H9 (cell line): ENCODE data around the gene ZNF280D. TPM values are rescaled to one million over a fixed set of nuclear protein-coding genes. Genes with fewer than 3 reads are reported as not detected.

Source experiments
- DNase-seq: peaks from one replicate; pipeline ENCODE4 v3.0.0-alpha.2; 2017
- H2AFZ ChIP-seq: one replicate; pipeline ENCODE4 v1.6.1; 2013; ENCODE audit warnings: mild to moderate bottlenecking, low read length, control low read depth, moderate library complexity
- H2AK5ac ChIP-seq: 2 replicates; pipeline ENCODE4 v1.6.1; 2013; ENCODE audit warnings: low read length, control low read depth, mixed read lengths; ENCODE audit not compliant: insufficient read length
- H2BK120ac ChIP-seq: one replicate; pipeline ENCODE4 v1.6.1; 2013; ENCODE audit warnings: low read depth, mild to moderate bottlenecking, low read length, control low read depth, inconsistent platforms; ENCODE audit not compliant: poor library complexity, severe bottlenecking
- H2BK12ac ChIP-seq: 2 replicates; pipeline ENCODE4 v1.6.1; 2013; ENCODE audit warnings: low read length, control low read depth, mixed read lengths, low read depth; ENCODE audit not compliant: insufficient read length
- H2BK15ac ChIP-seq: 2 replicates; pipeline ENCODE4 v1.6.1; 2013; ENCODE audit warnings: low read depth, low read length, control low read depth
- H2BK20ac ChIP-seq: one replicate; pipeline ENCODE4 v1.6.1; 2013; ENCODE audit warnings: low read depth, mild to moderate bottlenecking, low read length, control low read depth, inconsistent platforms; ENCODE audit not compliant: poor library complexity, severe bottlenecking
- H2BK5ac ChIP-seq: 2 replicates; pipeline ENCODE4 v1.6.1; 2013; ENCODE audit warnings: low read length, control low read depth, mixed read lengths; ENCODE audit not compliant: insufficient read length
- H3K14ac ChIP-seq: 2 replicates; pipeline ENCODE4 v1.6.1; 2013; ENCODE audit warnings: low read length, control low read depth; ENCODE audit not compliant: insufficient read depth
- H3K18ac ChIP-seq: 2 replicates; pipeline ENCODE4 v1.6.1; 2013; ENCODE audit warnings: low read depth, mild to moderate bottlenecking, mixed read lengths, low read length, control low read depth; ENCODE audit not compliant: insufficient read length
- H3K23ac ChIP-seq: 2 replicates; pipeline ENCODE4 v1.6.1; 2013; ENCODE audit warnings: low read length, control low read depth, mixed read lengths, low read depth; ENCODE audit not compliant: insufficient read length
- H3K23me2 ChIP-seq: 2 replicates; pipeline ENCODE4 v1.6.1; 2013; ENCODE audit warnings: low read depth, mild to moderate bottlenecking, mixed read lengths, low read length, control low read depth; ENCODE audit not compliant: insufficient read length, poor library complexity, severe bottlenecking
- H3K27ac ChIP-seq: 2 replicates; pipeline ENCODE4 v1.5.1; 2013; ENCODE audit warnings: low read length, control low read depth, mixed read lengths, low read depth; ENCODE audit not compliant: insufficient read length
- H3K27me3 ChIP-seq: 2 replicates; pipeline ENCODE4 v1.6.1; 2013; ENCODE audit warnings: low read length, control low read depth, inconsistent platforms; ENCODE audit not compliant: insufficient read depth
- H3K4ac ChIP-seq: 2 replicates; pipeline ENCODE4 v1.6.1; 2013; ENCODE audit warnings: low read depth, mild to moderate bottlenecking, control low read depth, inconsistent platforms, low read length, moderate library complexity
- H3K4me1 ChIP-seq: 2 replicates; pipeline ENCODE4 v1.6.1; 2013; ENCODE audit warnings: low read length, control low read depth, inconsistent platforms; ENCODE audit not compliant: insufficient read depth
- H3K4me2 ChIP-seq: 2 replicates; pipeline ENCODE4 v1.6.1; 2013; ENCODE audit warnings: low read length, control low read depth, mixed read lengths; ENCODE audit not compliant: insufficient read length, insufficient read depth
- H3K56ac ChIP-seq: 2 replicates; pipeline ENCODE4 v1.6.1; 2013; ENCODE audit warnings: low read depth, mild to moderate bottlenecking, mixed read lengths, low read length, control low read depth; ENCODE audit not compliant: insufficient read length
- H3K79me1 ChIP-seq: 2 replicates; pipeline ENCODE4 v1.6.1; 2013; ENCODE audit warnings: low read depth, mild to moderate bottlenecking, moderate library complexity, low read length, control low read depth, inconsistent platforms; ENCODE audit not compliant: insufficient read depth, poor library complexity, severe bottlenecking
- H3K79me2 ChIP-seq: 2 replicates; pipeline ENCODE4 v1.6.1; 2013; ENCODE audit warnings: low read length, control low read depth, inconsistent platforms; ENCODE audit not compliant: insufficient read depth
- H3K9ac ChIP-seq: 2 replicates; pipeline ENCODE4 v1.6.1; 2013; ENCODE audit warnings: low read length, control low read depth, mixed read lengths; ENCODE audit not compliant: insufficient read length; ENCODE audit errors: extremely low read depth
- H3K9me3 ChIP-seq: one replicate; pipeline ENCODE4 v1.6.1; 2013; ENCODE audit warnings: low read depth, low read length, inconsistent platforms; ENCODE audit not compliant: control insufficient read depth
- H3T11ph ChIP-seq: one replicate; pipeline ENCODE4 v1.6.1; 2013; ENCODE audit warnings: mild to moderate bottlenecking, low read length, control low read depth, inconsistent platforms
- H4K20me1 ChIP-seq: one replicate; pipeline ENCODE4 v1.6.1; 2013; ENCODE audit not compliant: control insufficient read depth, insufficient read length, insufficient read depth
- H4K5ac ChIP-seq: 2 replicates; pipeline ENCODE4 v1.6.1; 2013; ENCODE audit warnings: low read depth, mild to moderate bottlenecking, mixed read lengths, low read length, control low read depth; ENCODE audit not compliant: insufficient read length
- H4K8ac ChIP-seq: replicated peaks from 2 replicates; pipeline ENCODE4 v1.6.1; 2013; ENCODE audit warnings: low read length, control low read depth, mixed read lengths, low read depth; ENCODE audit not compliant: insufficient read length
- H4K91ac ChIP-seq: 2 replicates; pipeline ENCODE4 v1.6.1; 2013; ENCODE audit warnings: low read depth, mild to moderate bottlenecking, moderate library complexity, mixed read lengths, low read length, control low read depth; ENCODE audit not compliant: insufficient read length
- H3K27ac Mint-ChIP-seq, 3 experiments: 2 replicates in 2 of 3; 3 replicates in 1 of 3; pipeline ENCODE4 v1.8.0; 2020 to 2021; ENCODE audit warnings: mixed read lengths in 3 of 3, mild to moderate bottlenecking in 1 of 3, moderate library complexity in 1 of 3
- H3K27me3 Mint-ChIP-seq: 2 replicates; pipeline ENCODE4 v1.8.0; 2021; ENCODE audit warnings: low read depth, mild to moderate bottlenecking, moderate library complexity, mixed read lengths
- H3K36me3 Mint-ChIP-seq, 3 experiments: 2 replicates in 2 of 3; 3 replicates in 1 of 3; pipeline ENCODE4 v1.8.0; 2020 to 2021; ENCODE audit warnings: low read depth in 3 of 3, mixed read lengths in 3 of 3; ENCODE audit not compliant: insufficient read depth in 1 of 3
- H3K4me1 Mint-ChIP-seq, 2 experiments: 2 replicates each; pipeline ENCODE4 v1.8.0; 2020; ENCODE audit warnings: mixed read lengths in 2 of 2
- H3K4me3 Mint-ChIP-seq, 2 experiments: 2 replicates in 1 of 2; 3 replicates in 1 of 2; pipeline ENCODE4 v1.8.0; 2020 to 2021; ENCODE audit warnings: mild to moderate bottlenecking in 2 of 2, mixed read lengths in 2 of 2, moderate library complexity in 1 of 2
- H3K9me3 Mint-ChIP-seq, 2 experiments: 2 replicates in 1 of 2; 3 replicates in 1 of 2; pipeline ENCODE4 v1.8.0; 2020; ENCODE audit warnings: mild to moderate bottlenecking in 2 of 2, mixed read lengths in 2 of 2, moderate library complexity in 1 of 2
- WGBS: extraction: QIAGEN DNeasy Blood & Tissue Kit; methylation state at CpG from one replicate; pipeline ENCODE4 v1.1.7; 2013; ENCODE audit warnings: missing lambda C conversion rate, low lambda C conversion rate, mixed read lengths; ENCODE audit not compliant: insufficient read length; ENCODE audit errors: extremely low coverage; 5-methylcytosine and 5-hydroxymethylcytosine counted together
- total RNA-seq: library from RNA; stranded (reverse); gene quantifications from 2 replicates; pipeline ENCODE4 v1.2.1, GENCODE V29; 2021
- TF ChIP-seq, protein P1 (sequence below): fragments of 200-600 bp; sonication (generic); conservative IDR thresholded peaks from 3 replicates; pipeline ENCODE4 v1.8.0; 2021; ENCODE audit warnings: antibody characterized with exemption, mild to moderate bottlenecking

ZNF280D gene
- total RNA-seq, 1 experiment from 2014 or later = 5.7 TPM

DNA sequence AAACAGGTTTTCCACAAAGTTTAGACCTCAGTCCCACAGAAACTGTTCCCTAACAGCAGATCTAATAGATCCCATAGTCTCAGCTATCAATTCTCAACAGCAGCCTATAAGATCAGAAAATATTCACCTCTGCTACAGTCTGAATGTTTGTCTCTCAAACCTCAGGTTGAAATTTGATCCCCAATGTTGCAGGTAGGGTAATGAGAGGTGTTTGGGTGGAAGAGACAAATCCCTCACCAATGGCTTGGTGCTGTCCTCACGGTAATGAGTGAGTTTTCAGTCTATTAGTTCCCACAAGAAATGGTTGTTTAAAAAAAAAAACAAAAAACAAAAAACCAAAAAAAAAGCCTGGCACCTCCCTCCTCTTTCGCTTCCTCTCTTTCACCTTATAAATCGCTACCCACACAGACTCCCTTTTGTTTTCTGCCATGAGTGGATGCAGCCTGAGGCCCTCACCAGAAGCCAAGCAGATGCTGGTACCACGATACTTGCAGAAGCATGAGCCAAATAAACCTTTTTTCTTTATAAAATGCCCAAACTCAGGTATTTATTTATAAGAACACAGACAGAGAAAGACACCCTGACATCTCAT lies 14.2 kb downstream of the ZNF280D start:
- H2BK120ac ChIP-seq = no peak overlapping the region
- H2AFZ ChIP-seq = no peak overlapping the region
- H2BK20ac ChIP-seq = no peak overlapping the region
- H3K56ac ChIP-seq = no peak overlapping the region
- no peak overlapping the region for H2BK5ac ChIP-seq
- H4K20me1 ChIP-seq = no peaks in the 10 kb centered on the region
- no peaks in the 10 kb centered on the region for H3K27me3 Mint-ChIP-seq
- H3T11ph ChIP-seq = no peak overlapping the region
- H3K23me2 ChIP-seq = no peaks in the 10 kb centered on the region
- DNase-seq = no peak
- H2BK15ac ChIP-seq = no peak overlapping the region
- WGBS = no CpG with 5 or more reads among the region's 4 CpGs
- H3K9ac ChIP-seq = no peak overlapping the region
- H4K5ac ChIP-seq = no peak overlapping the region
- no peaks in the 10 kb centered on the region for H3K36me3 Mint-ChIP-seq
- no peak overlapping the region for H4K91ac ChIP-seq
- no peak overlapping the region for H2AK5ac ChIP-seq
- H3K4me3 Mint-ChIP-seq = no peak overlapping the region
- H3K4me1 ChIP-seq = no peaks in the 10 kb centered on the region
- TF ChIP-seq, protein P1, sequence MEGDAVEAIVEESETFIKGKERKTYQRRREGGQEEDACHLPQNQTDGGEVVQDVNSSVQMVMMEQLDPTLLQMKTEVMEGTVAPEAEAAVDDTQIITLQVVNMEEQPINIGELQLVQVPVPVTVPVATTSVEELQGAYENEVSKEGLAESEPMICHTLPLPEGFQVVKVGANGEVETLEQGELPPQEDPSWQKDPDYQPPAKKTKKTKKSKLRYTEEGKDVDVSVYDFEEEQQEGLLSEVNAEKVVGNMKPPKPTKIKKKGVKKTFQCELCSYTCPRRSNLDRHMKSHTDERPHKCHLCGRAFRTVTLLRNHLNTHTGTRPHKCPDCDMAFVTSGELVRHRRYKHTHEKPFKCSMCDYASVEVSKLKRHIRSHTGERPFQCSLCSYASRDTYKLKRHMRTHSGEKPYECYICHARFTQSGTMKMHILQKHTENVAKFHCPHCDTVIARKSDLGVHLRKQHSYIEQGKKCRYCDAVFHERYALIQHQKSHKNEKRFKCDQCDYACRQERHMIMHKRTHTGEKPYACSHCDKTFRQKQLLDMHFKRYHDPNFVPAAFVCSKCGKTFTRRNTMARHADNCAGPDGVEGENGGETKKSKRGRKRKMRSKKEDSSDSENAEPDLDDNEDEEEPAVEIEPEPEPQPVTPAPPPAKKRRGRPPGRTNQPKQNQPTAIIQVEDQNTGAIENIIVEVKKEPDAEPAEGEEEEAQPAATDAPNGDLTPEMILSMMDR = no peak
- H3K14ac ChIP-seq = no peak overlapping the region
- no peaks in the 10 kb centered on the region for H3K9me3 Mint-ChIP-seq
- no peaks in the 10 kb centered on the region for H3K9me3 ChIP-seq
- H3K4ac ChIP-seq = no peak overlapping the region
- no peaks in the 10 kb centered on the region for H3K79me1 ChIP-seq
- H4K8ac ChIP-seq = no peak overlapping the region
- H3K18ac ChIP-seq = no peak overlapping the region
- H2BK12ac ChIP-seq = no peak overlapping the region
- H3K79me2 ChIP-seq = no peaks in the 10 kb centered on the region
- H3K27me3 ChIP-seq = no peaks in the 10 kb centered on the region
- H3K23ac ChIP-seq = no peak overlapping the region
- no peak overlapping the region for H3K27ac ChIP-seq
- peak overlapping the region in 2 of 3 experiments; percentile 14 to 63; a peak in 5 of 7 replicates for H3K27ac Mint-ChIP-seq
- H3K4me1 Mint-ChIP-seq = peaks cover 11 to 16% of the 10 kb centered on the region in 2 experiments
- no peak overlapping the region for H3K4me2 ChIP-seq
